ENCODE data around the gene KRT81. TPM values are rescaled to one million over a fixed set of nuclear protein-coding genes. Genes with fewer than 3 reads are reported as not detected.
"Not testable (repeated sequence)": the region's sequence is repeated elsewhere in the genome, so short reads cannot be mapped to it uniquely, and the experiment has no call there.

KRT81 gene
- total RNA-seq, 1 donor = not detected

DNA sequence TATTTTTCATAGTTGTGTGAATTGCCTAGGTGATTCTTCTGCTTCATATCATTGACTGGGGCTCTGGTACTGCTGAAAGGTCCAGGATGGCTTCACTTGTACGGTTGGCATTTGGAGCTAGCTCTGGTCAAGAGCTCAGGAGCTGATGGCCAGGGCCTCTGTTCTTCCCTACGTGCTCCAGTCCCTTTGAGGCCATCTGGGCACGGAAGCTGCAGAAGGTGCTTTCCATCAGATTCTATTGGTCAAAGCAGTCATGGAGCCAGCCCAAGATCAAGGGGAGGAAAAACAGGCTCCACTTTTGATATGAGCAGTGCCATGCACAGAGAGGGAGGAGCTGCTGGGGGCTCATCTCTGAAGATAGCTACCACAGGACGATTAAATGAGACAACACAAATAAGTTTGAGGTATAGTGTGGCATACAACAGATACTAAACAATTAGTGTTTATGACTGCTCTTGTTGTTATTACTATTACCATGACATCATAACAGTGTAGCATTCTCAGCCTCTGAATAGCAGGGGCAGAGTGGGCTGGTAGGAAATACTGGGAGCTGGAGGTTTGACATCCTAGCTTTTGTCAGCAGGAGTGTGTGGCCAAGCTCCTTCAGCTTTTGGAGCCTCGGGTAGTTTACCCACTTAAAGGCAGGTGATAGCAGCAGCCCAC, 19.4 kb upstream of the KRT81 start:
- H3K4me1 ChIP-seq (ENCODE audit: insufficient read depth, low read length) = peaks cover 6% of the 10 kb centered on the region
- H3K9me3 ChIP-seq (ENCODE audit: low read depth, low read length) = no peaks in the 10 kb centered on the region
- H3K4me3 ChIP-seq (ENCODE audit: low read length) = no peak overlapping the region
- peaks cover 53% of the 10 kb centered on the region for H3K27me3 ChIP-seq (ENCODE audit: insufficient read depth, low read length)

DNA sequence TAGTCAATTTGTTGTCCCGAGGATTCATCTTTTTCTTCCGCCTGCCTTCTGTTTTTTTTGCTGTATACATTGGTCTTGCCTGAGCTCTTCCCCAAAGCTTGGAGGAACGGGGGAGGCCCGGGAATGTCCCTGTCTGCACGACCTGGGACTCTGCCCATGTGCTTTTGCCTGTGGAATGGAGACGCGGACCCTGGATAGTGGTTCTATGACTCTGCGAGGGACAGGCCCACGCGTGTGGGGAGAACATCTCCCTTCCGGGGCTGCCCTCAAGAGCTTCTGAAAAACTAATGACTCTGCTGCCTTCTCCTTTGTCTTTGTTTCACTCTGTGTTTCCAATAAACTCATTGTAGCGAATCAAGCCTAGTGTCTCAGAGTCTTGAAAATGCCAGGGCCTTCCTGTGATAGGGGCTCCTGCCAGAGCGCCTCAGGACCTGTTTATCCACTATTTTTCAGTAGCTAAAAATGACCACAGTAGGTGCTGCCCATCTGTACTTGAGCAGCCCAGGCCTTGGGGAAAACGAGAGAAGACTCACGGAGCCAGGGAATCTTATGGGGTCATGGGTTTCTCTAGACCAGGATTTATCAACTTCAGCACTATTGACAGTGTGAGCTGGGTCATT, 17.6 kb upstream of the KRT81 start:
- H3K4me3 ChIP-seq (ENCODE audit: low read length) = no peak overlapping the region

DNA sequence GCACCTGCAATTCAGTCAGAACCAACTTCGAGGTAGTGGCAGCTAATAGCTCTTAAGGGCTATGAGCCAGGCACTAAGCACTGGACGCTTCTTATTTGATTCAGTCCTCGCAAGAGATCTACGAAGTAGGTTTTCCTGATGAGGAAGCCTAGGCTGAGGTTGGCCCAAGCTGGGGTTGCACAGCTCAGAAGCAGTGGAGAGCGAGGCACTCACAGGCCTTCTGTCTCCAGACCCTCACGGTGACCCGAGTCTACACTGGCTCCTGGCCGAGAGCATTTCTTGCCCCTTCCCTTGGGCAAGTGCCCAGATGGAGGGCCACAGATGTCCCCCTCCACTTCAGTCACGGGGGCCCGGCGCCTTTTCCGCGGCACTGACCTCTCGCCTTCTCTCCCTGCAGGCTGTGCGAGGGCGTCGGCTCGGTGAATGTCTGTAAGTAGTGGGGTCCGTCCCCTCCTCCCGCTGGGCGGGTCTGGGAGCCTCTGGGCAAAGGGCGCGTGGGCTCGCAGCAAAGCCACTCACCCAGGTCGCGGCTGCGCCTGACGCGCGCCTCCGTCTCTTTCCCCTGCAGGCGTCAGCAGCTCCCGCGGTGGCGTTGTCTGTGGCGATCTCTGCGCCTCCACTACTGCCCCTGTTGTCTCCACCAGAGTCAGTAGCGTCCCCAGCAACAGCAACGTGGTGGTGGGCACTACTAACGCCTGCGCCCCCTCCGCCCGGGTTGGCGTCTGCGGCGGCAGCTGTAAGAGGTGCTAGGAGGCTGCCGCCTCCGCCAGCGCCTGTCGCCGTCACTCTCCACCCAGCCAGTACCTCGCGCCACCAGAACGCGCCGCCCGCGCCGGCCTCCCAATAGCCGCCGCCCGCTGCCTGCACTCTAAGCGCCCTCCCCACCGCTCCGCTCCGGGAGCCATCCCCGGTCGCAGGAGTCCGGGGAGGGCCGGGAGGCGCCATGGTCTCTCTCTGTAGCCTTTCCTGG, 16.8 kb upstream of the KRT81 start:
- Histone ChIP-seq H3K9me3 (ENCODE audit: low read depth, low read length) (no peaks in the 10 kb centered on the region), H3K4me1 (ENCODE audit: insufficient read depth, low read length) (peaks cover 6% of the 10 kb centered on the region), H3K4me3 (ENCODE audit: low read length) (no peak overlapping the region), H3K27me3 (ENCODE audit: insufficient read depth, low read length) (peaks cover 53% of the 10 kb centered on the region)

More for the DNA sequence above, 17.6 kb upstream of the KRT81 start:
- Histone ChIP-seq H3K4me1 (ENCODE audit: insufficient read depth, low read length) (peaks cover 6% of the 10 kb centered on the region), H3K27me3 (ENCODE audit: insufficient read depth, low read length) (peaks cover 53% of the 10 kb centered on the region), H3K9me3 (ENCODE audit: low read depth, low read length) (no peaks in the 10 kb centered on the region)

DNA sequence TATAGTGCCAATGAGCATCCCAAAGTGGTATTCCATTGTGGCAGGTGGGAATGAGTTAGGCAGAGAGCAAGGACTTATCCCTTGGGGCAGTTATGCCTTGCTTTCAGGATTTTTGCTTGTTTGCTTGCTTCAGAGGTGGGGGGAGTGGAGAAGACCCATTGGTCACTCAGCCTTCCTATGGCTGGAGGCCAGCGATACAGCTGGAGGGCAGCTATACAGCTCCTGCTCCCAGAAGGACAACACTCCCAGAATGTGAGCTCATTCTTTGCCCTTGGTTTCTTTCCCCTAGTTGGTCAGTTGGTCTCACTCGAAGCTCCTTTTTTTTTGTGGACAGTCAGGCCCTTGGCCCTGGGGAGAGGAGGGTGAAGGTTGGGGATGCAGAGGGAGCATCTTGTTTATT, 15.4 kb upstream of the KRT81 start:
- peaks cover 52% of the 10 kb centered on the region for H3K27me3 ChIP-seq (ENCODE audit: insufficient read depth, low read length)
- H3K4me3 ChIP-seq (ENCODE audit: low read length) = no peak overlapping the region
- peaks cover 6% of the 10 kb centered on the region for H3K4me1 ChIP-seq (ENCODE audit: insufficient read depth, low read length)
- no peaks in the 10 kb centered on the region for H3K9me3 ChIP-seq (ENCODE audit: low read depth, low read length)

DNA sequence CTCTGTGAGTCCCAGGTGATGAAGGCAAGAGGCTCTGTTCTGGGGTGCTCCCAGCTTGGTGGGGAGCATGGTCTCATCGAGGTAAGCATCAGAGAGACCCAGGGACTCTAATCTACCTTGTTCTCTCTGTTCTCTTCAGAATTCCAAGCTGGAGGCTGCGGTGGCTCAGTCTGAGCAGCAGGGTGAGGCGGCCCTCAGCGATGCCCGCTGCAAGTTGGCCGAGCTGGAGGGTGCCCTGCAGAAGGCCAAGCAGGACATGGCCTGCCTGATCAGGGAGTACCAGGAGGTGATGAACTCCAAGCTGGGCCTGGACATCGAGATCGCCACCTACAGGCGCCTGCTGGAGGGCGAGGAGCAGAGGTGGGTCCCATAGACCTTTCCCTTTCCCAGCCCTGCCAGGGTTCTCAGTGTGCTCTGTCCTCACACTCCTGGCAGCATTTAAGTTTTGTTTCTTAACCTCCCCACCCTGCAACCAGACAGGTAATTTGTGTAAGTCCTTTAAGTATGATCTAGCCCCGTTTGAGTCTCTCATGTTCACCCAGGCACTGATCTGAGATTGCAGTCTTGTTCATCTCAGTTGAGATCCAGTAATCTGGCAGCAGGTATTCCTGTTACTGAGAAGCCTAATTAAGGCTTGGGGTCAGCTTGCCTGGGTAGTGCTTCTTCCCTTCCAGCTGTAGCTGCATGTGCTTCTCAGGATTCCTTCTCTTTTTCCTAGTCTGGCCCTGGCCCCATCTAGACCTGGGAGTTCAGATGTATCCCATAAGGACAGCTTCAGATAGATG, 14.8 kb upstream of the KRT81 start:
- H3K27me3 ChIP-seq (ENCODE audit: insufficient read depth, low read length) = peaks cover 46% of the 10 kb centered on the region
- H3K4me3 ChIP-seq (ENCODE audit: low read length) = no peak overlapping the region
- no peaks in the 10 kb centered on the region for H3K9me3 ChIP-seq (ENCODE audit: low read depth, low read length)
- peaks cover 6% of the 10 kb centered on the region for H3K4me1 ChIP-seq (ENCODE audit: insufficient read depth, low read length)

DNA sequence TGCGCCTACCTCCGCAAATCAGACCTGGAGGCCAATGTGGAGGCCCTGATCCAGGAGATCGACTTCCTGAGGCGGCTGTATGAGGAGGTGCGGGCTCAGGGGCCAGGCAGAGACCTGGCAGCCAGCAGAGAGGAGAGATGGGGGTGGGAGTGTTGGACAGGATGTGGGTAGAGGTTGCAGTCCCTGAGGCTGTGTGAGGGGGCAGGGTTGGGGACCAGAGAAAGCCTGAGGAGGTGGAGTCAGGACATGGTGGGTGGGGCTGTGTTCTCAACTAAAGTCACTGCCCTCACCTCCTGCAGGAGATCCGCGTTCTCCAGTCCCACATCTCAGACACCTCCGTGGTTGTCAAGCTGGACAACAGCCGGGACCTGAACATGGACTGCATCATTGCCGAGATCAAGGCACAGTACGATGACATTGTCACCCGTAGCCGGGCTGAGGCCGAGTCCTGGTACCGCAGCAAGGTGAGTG, 13.6 kb upstream of the KRT81 start:
- H3K4me3 ChIP-seq (ENCODE audit: low read length); H3K9me3 ChIP-seq (ENCODE audit: low read depth, low read length): not testable (repeated sequence)

DNA sequence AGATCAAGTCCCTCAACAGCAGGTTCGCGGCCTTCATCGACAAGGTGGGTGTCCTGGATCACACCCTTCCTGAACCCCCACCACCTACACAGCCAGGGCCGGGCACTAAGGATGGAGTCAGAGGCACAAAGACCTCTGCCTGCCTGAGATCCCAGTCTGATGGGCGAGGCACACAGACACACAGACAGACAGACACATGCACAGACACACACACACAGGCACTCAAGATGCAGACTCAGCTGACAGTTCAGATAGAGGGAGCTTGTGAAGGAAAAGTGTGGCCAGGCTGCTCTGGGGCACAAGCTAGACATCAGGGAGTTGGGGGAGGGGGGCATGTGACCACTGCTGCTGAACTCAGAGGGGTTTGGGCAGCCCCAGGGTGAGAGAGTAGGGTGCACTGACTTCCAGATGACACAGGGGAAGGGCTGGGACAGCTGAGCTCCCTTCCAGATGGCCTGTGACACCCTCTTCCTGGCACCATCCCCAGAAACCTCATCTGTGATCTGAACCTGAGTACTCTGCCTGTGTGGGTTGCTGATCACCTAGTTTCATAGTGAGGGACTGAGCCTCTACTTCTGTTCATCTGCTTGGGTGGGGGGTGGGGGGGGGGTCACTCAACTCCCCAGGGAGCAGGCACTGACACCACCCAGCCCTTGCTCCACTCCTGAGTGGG, 11.0 kb upstream of the KRT81 start:
- peaks cover 32% of the 10 kb centered on the region for H3K27me3 ChIP-seq (ENCODE audit: insufficient read depth, low read length)
- H3K4me1 ChIP-seq (ENCODE audit: insufficient read depth, low read length); H3K4me3 ChIP-seq (ENCODE audit: low read length); H3K9me3 ChIP-seq (ENCODE audit: low read depth, low read length): not testable (repeated sequence)

More for the DNA sequence above, 13.6 kb upstream of the KRT81 start:
- H3K27me3 ChIP-seq (ENCODE audit: insufficient read depth, low read length) = peaks cover 40% of the 10 kb centered on the region
- not testable (repeated sequence) for H3K4me1 ChIP-seq (ENCODE audit: insufficient read depth, low read length)

DNA sequence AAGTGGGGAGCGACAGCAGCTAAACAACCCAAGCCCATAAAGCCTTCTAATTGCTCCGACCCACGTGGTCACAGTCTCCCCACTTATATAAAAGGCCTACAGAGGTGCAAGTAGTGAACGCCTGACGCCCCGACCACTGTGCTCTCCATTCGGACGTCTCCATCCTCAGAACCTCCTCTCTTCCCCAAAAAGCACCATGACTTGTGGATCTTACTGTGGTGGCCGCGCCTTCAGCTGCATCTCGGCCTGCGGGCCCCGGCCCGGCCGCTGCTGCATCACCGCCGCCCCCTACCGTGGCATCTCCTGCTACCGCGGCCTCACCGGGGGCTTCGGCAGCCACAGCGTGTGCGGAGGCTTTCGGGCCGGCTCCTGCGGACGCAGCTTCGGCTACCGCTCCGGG, 10.4 kb upstream of the KRT81 start:
- not testable (repeated sequence) for H3K4me1 ChIP-seq (ENCODE audit: insufficient read depth, low read length); H3K9me3 ChIP-seq (ENCODE audit: low read depth, low read length); H3K4me3 ChIP-seq (ENCODE audit: low read length)
- H3K27me3 ChIP-seq (ENCODE audit: insufficient read depth, low read length) = peaks cover 29% of the 10 kb centered on the region

DNA sequence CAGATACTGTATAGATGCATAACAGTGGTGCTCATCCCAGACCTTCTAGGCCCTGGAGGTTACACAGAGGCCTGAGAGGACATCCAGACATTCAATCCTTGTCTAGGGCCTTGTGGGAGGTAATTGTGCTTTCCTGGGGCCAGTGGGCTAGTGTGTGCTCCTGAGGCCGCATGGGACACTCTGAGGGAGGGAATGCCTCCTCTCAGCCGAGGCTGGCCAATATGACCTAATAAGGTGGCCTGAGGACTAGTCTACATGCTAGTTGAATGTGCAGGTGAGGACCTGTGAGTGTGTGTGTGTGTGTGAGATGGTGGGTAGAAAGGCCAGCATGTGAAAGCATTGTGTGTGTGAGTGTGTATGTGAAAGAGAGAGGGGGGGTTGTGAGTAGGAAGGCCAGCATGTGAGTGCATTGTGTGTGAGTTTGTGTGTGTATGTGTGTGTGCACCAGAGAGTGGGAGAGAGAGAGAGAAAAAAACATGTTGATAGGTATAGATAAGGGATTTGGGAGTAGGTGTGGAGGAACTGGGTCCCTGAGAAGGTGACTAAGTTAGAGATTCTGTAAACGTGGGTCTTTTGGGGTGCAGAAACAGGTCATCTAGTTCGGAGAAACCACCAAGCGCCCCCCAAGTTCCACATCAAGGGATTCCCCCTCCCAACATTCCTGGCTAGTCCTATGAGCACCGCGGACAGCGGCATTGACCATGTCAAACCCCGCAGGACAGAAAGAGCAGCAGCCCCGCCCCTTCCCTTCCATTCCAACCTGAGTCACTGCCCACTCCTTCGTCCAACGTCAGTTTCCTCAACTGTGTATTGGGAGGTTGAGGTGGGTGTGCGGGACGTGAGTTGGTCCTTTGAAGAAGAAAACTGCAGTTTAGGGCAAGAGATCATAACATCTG, 9.7 kb upstream of the KRT81 start:
- Histone ChIP-seq H3K9me3 (ENCODE audit: low read depth, low read length) (no peaks in the 10 kb centered on the region), H3K27me3 (ENCODE audit: insufficient read depth, low read length) (peaks cover 23% of the 10 kb centered on the region), H3K4me1 (ENCODE audit: insufficient read depth, low read length) (peaks cover 5% of the 10 kb centered on the region), H3K4me3 (ENCODE audit: low read length) (no peak overlapping the region)

DNA sequence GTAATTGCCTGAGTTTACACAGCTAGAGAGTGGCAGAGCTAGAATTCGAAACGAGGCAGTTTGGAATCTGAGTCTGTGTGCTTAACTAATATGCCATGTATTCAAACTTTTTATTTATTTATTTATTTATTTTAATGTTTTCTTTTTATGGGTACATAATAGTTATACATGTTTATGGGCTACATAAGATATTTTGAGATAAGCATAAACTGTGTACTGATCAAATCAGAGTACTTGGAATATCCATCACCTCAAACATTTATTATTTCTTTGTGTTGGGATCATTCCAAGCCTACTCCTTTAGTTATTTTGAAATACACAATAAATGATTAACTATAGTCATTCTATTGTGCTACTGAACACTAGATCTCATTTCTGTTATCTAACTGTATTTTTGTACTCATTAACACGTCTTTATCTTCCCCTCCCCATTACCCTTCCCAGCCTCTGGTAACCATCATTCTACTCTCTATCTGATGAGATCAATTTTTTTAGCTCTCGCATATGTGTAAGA, 7.4 kb upstream of the KRT81 start:
- Histone ChIP-seq H3K4me3 (ENCODE audit: low read length) (no peak overlapping the region), H3K4me1 (ENCODE audit: insufficient read depth, low read length) (peaks cover 23% of the 10 kb centered on the region), H3K9me3 (ENCODE audit: low read depth, low read length) (no peaks in the 10 kb centered on the region), H3K27me3 (ENCODE audit: insufficient read depth, low read length) (peaks cover 23% of the 10 kb centered on the region)

DNA sequence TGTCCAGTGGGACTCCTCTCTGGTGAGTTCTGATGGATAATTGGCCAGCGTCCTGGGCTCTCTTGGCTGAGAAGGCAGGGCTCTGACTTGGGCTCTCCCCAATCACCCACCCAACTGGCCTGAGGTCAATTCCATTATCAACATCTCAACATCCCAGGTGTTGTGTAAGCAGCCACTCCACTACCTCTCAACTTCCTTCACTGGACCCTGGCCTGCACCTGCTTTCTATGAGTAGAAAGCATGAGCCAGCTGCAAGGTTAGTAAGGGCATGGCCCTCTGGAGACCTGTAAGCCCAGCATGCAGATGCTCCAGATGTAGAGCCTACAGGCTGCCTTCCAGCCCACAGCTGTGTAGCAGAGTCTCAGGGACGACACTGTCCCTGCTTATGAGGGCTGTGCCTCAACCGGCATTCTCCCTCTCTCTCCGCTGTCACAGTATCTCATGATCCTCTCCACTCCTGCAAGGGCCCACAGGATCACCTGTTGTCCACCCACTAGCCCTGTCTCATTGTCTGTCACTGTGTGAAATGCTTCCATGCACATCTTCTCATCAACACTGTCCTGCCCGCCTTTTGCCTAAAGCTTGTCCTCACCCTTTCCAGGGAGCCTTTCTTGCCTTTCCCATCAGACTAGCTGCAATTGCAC, 5.4 kb upstream of the KRT81 start:
- peaks cover 23% of the 10 kb centered on the region for H3K4me1 ChIP-seq (ENCODE audit: insufficient read depth, low read length)
- H3K27me3 ChIP-seq (ENCODE audit: insufficient read depth, low read length) = peaks cover 31% of the 10 kb centered on the region
- no peaks in the 10 kb centered on the region for H3K9me3 ChIP-seq (ENCODE audit: low read depth, low read length)
- no peak overlapping the region for H3K4me3 ChIP-seq (ENCODE audit: low read length)

DNA sequence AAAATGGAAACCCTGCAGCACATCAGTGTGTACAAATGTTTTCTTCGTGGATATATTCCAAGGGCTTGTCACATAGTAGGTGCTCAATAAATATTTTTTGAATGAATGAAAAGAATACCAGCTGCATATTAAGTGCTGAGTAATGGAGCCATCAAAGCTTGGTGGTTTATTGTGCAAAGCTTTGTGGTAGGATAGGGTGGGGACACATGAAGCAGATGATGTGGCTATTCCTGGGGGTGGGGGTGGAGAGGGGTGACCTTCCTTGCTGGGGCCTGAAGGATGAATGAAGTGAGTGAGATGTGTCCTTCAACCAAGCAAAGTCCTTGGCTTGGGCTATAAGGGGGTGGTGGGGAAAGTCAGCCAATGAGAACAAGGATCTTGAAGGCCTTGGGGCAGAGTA, 4.3 kb upstream of the KRT81 start:
- Histone ChIP-seq H3K4me1 (ENCODE audit: insufficient read depth, low read length) (peaks cover 23% of the 10 kb centered on the region), H3K9me3 (ENCODE audit: low read depth, low read length) (no peaks in the 10 kb centered on the region), H3K27me3 (ENCODE audit: insufficient read depth, low read length) (peaks cover 31% of the 10 kb centered on the region), H3K4me3 (ENCODE audit: low read length) (no peak overlapping the region)

DNA sequence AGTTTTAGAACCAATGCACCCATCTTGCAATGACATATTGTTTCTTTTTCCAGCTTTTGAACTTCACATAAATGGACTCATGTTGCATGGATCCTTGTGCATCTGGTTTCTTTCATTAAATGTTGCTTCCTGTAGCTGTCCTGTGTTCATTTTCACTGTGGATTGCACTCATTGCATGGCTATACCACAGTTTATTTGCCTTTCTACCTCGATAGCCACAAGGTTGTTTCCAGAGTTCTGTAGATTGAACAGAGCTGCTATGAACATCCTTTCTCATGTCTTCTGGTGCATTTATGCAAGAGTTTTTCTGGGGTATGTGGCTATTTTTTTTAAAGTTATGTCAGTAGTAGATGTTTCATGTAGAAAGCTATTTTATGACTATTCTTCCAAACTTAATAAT, 3.5 kb upstream of the KRT81 start:
- Histone ChIP-seq H3K4me3 (ENCODE audit: low read length) (no peak overlapping the region), H3K27me3 (ENCODE audit: insufficient read depth, low read length) (peaks cover 27% of the 10 kb centered on the region), H3K4me1 (ENCODE audit: insufficient read depth, low read length) (peaks cover 23% of the 10 kb centered on the region), H3K9me3 (ENCODE audit: low read depth, low read length) (no peaks in the 10 kb centered on the region)
